Spleen (tissue), 7 donors: ENCODE measurements around the gene MEF2C.

Experiments used
- POLR2AphosphoS5 ChIP-seq, 3 donors: sonication (generic); formaldehyde crosslinking; IDR thresholded peaks; one replicate each; pipeline ENCODE4 v1.5.1; 2017; ENCODE audit warnings: antibody characterized with exemption in 3 of 3
- TF ChIP-seq, protein P1 (sequence below), 11 experiments: fragments of 200-600 bp in 7 of 11; fragments of 450-650 bp in 4 of 11; sonication (generic) in 4 of 11; IDR thresholded peaks in 8 of 11; conservative IDR thresholded peaks in 3 of 11; 1 replicate in 7 of 11; 2 replicates in 4 of 11; pipeline versions ENCODE4 v1.4.0 to v1.8.0; 2016 to 2021; ENCODE audit warnings: antibody characterized with exemption in 11 of 11, inconsistent platforms in 4 of 11, mild to moderate bottlenecking in 1 of 11
- donor health status: DM: no; HTN: no; CAD: no; lungs with moderate emphysema.
- donor health status: DM: no; HTN: no; CAD: no.
- donor health status: DM: no; HTN: no; CAD: no.

DNA sequence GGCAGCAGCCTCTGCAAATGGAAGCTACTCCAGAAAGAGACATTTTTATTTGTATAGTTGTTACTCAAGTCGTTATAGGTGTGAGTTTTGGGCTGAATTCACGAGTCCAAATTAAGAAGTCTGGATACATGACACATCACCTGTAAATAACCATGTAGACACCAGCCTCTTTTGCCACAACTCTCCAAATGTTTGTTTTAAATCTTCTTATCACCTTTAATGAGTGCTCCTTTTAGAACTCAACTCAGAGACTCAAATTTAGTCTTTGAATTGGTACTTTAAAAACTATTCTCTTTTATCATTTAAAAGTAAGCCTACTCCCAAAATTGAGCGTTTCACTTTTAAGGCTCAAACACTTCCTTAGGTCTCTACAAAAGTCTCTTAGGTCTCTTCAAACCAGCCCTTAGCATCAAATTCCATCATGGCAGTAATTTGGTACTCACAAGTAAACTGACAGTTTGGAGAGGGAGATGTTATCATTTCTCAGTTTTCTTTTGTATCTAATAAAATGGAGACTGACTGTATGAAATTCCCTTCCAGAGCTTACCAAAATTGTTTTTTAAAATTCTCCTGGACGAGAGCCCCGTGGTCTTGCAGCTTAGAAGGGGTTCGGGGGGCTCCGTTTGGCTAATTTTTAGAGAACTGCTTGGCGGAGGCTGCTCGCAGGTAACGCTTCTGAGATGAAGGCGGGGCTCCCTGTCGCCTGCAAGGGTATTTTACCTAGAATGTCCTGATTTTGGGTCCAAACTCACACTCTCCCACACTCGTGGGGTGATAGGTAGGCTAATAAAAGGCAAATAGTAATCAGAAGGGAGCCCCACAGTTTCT lies 194.6 kb downstream of the MEF2C start:
- no peak for TF ChIP-seq POLR2AphosphoS5 (IDR thresholded peaks at IDR 0.05)
- TF ChIP-seq, protein P1, sequence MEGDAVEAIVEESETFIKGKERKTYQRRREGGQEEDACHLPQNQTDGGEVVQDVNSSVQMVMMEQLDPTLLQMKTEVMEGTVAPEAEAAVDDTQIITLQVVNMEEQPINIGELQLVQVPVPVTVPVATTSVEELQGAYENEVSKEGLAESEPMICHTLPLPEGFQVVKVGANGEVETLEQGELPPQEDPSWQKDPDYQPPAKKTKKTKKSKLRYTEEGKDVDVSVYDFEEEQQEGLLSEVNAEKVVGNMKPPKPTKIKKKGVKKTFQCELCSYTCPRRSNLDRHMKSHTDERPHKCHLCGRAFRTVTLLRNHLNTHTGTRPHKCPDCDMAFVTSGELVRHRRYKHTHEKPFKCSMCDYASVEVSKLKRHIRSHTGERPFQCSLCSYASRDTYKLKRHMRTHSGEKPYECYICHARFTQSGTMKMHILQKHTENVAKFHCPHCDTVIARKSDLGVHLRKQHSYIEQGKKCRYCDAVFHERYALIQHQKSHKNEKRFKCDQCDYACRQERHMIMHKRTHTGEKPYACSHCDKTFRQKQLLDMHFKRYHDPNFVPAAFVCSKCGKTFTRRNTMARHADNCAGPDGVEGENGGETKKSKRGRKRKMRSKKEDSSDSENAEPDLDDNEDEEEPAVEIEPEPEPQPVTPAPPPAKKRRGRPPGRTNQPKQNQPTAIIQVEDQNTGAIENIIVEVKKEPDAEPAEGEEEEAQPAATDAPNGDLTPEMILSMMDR (IDR thresholded peaks at IDR 0.05 in 8 of 11, conservative IDR thresholded peaks at IDR 0.05 in 3 of 11) = no peak
